Right lobe of liver (tissue), 4 donors: ENCODE results near the gene DAP.

ENCODE experiments used
- CTCF ChIP-seq, 4 donors: fragments of 200-600 bp in 3 of 4; fragments of 450-650 bp in 1 of 4; IDR thresholded peaks; one replicate each; pipeline versions ENCODE4 v1.5.1 to v1.8.0; 2016 to 2022; ENCODE audit warnings: antibody characterized with exemption in 4 of 4, mild to moderate bottlenecking in 2 of 4
- POLR2A ChIP-seq: fragments of 450-650 bp; IDR thresholded peaks from one replicate; pipeline ENCODE4 v1.6.1; 2017; ENCODE audit warnings: antibody characterized with exemption, mild to moderate bottlenecking
- donor health status: DM: no; HTN: no; CAD: no.
- donor health status: DM: no; HTN: no; CAD: no.
- donor health status: DM: no; HTN: yes; CAD: no.

GRCh38 chr5:10709933-10710332 lies 51.1 kb downstream of the DAP start:
- TF ChIP-seq CTCF (IDR thresholded peaks at IDR 0.05), result no peak
- TF ChIP-seq POLR2A, result no peak
